H7 (cell line): ENCODE measurements around the gene EBF3. TPM values are rescaled to one million over a fixed set of nuclear protein-coding genes. Genes with fewer than 3 reads are reported as not detected.

ENCODE experiments used
- DNase-seq: peaks from one replicate; pipeline ENCODE4 v3.0.0; 2012
- H3K27me3 ChIP-seq: 2 replicates; pipeline ENCODE4 v1.6.0; 2011; ENCODE audit warnings: mild to moderate bottlenecking, low read length; ENCODE audit not compliant: control insufficient read depth, insufficient read depth
- H3K36me3 ChIP-seq: replicated peaks from 2 replicates; pipeline ENCODE4 v1.5.1; 2011; ENCODE audit warnings: low read length; ENCODE audit not compliant: control insufficient read depth, insufficient read depth
- H3K4me3 ChIP-seq: 2 replicates; pipeline ENCODE4 v1.5.1; 2011; ENCODE audit warnings: low read depth, mild to moderate bottlenecking, control low read depth, low read length, moderate library complexity; ENCODE audit not compliant: insufficient read depth
- total RNA-seq: library from RNA; depleted of rRNA; stranded (reverse); fragments of >200 nt; shearing (Covaris generic); gene quantifications from 2 replicates; pipeline ENCODE4 v1.2.3, GENCODE V29; 2014

Gene EBF3
- total RNA-seq, 1 experiment from 2014 or later, result 0.76 TPM

GRCh38 chr10:129884398-129885078, 79.5 kb downstream of the EBF3 start:
- Histone ChIP-seq H3K4me3 (no peak overlapping the region), H3K27me3 (no peaks in the 10 kb centered on the region; the same call in 1 of the 2 replicates), H3K36me3 (no peaks in the 10 kb centered on the region)
- no peak for DNase-seq

- Histone ChIP-seq H3K27me3 (no peaks in the 10 kb centered on the region; the same call in 1 of the 2 replicates), H3K4me3 (no peak overlapping the region), H3K36me3 (no peaks in the 10 kb centered on the region)
- no peak for DNase-seq
Observed at GRCh38 chr10:129883626-129884397, 80.3 kb downstream of the EBF3 start.

DNA sequence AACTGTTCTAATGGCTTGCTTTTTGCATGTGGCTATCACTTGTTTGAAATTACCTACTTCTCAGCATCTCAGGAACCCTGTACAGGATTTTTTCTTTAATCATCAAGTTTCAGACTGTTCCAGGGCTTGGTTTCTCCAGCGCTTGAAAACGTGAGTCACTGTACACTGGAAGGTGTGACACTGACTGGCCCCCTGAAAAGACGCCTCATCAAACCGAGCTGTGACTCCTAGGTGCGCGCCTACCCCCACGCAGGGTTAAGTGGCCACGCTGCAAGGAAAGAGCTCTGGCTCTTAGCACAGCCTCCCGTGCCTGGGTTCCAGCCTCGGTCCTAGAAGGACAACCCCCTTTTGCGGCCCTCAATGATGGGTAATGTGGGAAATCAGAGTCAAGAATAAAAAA, 81.0 kb downstream of the EBF3 start:
- Histone ChIP-seq H3K27me3 (no peaks in the 10 kb centered on the region; the same call in 1 of the 2 replicates), H3K36me3 (no peaks in the 10 kb centered on the region), H3K4me3 (no peak overlapping the region)
- DNase-seq, result no peak

DNA sequence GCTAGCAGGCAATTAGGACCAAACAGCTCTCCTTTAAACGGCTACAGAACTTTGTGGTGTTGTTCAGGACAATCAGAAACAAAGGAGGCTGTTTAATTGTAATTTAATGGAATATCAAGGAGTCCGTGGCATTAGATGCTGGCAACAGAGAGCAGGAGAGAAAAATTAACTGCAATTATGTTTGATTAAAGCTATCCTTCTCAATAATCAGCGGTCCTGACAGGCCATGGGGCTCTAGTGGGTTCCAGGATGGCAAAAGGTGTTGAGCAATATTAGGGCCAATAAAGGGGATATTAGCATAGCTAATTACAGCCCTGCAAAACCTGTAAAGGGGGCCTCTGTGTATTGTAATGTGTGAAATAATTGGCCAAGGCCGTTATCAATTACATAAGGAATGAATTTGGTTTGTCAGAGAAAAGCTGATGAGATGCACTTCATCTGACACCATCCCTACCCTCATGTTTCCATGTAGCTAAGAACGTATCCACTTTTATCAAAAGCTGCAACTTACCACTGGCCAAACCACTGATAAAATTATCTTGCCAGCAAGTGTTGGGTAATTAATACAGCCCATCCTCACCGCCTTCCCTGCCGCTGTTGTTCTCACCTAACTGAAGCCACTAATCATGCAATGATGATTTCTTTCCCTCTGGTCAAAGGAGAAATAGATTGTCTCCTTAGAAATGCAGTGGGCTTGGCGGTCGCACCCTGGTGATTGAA, 81.6 kb downstream of the EBF3 start:
- H3K36me3 ChIP-seq, result no peaks in the 10 kb centered on the region
- H3K27me3 ChIP-seq, result no peaks in the 10 kb centered on the region; the same call in 1 of the 2 replicates
- H3K4me3 ChIP-seq, result no peak overlapping the region
- no peak for DNase-seq

DNA sequence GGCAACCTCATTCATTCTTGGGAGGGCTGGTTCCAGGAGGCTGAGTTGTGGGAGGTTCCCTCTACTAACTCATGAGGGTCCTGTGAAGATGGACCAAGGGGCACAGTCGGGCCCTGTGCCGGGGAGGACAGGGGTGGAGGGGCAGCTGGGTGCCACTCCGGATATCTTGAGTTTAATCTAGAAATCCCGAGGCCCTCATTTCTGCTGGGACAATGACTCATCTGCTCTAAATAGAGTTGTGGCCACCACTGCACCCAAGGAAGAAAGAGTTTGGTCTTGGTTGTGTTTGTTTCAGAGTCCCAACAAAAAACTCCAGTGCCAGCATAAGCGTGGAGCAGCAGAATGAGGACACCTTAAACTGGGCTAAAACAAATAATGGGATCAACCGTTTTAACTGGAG, 82.4 kb downstream of the EBF3 start:
- DNase-seq, result no peak
- H3K36me3 ChIP-seq, result no peaks in the 10 kb centered on the region
- no peak overlapping the region for H3K4me3 ChIP-seq
- no peaks in the 10 kb centered on the region; the same call in 1 of the 2 replicates for H3K27me3 ChIP-seq

- H3K36me3 ChIP-seq, result no peaks in the 10 kb centered on the region
- DNase-seq, result no peak
- H3K4me3 ChIP-seq, result no peak overlapping the region
- H3K27me3 ChIP-seq, result no peaks in the 10 kb centered on the region; the same call in 1 of the 2 replicates
Observed at GRCh38 chr10:129880191-129880870, 83.7 kb downstream of the EBF3 start.

- no peaks in the 10 kb centered on the region for H3K36me3 ChIP-seq
- no peaks in the 10 kb centered on the region for H3K27me3 ChIP-seq
- no peak overlapping the region for H3K4me3 ChIP-seq
- no peak for DNase-seq
Observed at GRCh38 chr10:129879655-129880054, 84.4 kb downstream of the EBF3 start.

GRCh38 chr10:129878835-129879234, 85.2 kb downstream of the EBF3 start:
- Histone ChIP-seq H3K27me3 (no peaks in the 10 kb centered on the region), H3K4me3 (no peak overlapping the region), H3K36me3 (no peaks in the 10 kb centered on the region)
- no peak for DNase-seq

- no peak overlapping the region for H3K4me3 ChIP-seq
- DNase-seq, result peak; percentile 87
- no peaks in the 10 kb centered on the region for H3K36me3 ChIP-seq
Observed at GRCh38 chr10:129877773-129878371, 86.2 kb downstream of the EBF3 start.

GRCh38 chr10:129876838-129877237, 87.2 kb downstream of the EBF3 start:
- H3K4me3 ChIP-seq, result no peak overlapping the region
- H3K36me3 ChIP-seq, result no peaks in the 10 kb centered on the region
- no peak for DNase-seq
- H3K27me3 ChIP-seq, result no peaks in the 10 kb centered on the region

More at GRCh38 chr10:129877773-129878371, 86.2 kb downstream of the EBF3 start:
- no peaks in the 10 kb centered on the region for H3K27me3 ChIP-seq

DNA sequence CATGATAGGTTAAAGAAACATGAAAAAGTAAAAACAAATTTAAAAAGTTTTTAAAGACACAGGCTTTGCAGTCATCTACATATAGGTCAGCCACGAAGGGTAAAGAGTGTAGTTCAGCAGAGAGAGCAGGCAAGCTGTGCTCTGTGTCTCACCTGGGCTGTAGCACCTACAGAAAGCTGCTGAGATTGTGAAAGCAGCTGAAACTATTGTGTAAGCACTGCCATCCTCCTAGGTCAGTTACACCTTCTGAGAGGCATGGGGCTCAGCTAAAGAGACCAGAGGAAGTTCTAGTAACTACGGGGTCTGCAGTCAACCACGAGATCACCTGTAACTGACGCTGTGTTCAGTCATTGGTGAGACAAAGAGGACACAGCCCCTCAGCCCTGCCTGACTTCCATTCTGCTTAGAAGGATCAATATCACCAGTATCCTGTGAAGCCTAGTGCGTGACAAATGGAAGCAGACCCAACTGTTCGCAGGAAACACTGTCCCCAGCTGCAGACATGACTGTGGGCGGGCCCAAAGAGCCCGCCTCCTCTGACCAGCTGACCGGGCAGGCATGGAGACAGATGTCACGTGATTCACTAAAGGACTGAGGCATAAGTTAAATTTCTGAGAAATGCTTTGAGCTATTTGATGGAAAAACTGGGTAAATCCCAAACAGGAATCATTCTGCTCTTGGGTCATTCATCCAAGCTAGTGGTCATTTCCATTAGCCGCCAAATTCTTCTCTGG, 87.9 kb downstream of the EBF3 start:
- no peaks in the 10 kb centered on the region for H3K36me3 ChIP-seq
- H3K4me3 ChIP-seq, result no peak overlapping the region
- no peaks in the 10 kb centered on the region for H3K27me3 ChIP-seq
- no peak for DNase-seq

GRCh38 chr10:129873351-129873750, 90.7 kb downstream of the EBF3 start:
- Histone ChIP-seq H3K4me3 (no peak overlapping the region), H3K36me3 (no peaks in the 10 kb centered on the region), H3K27me3 (no peaks in the 10 kb centered on the region)
- DNase-seq, result no peak

- Histone ChIP-seq H3K4me3 (no peak overlapping the region), H3K36me3 (no peaks in the 10 kb centered on the region), H3K27me3 (no peaks in the 10 kb centered on the region)
- no peak for DNase-seq
Observed at GRCh38 chr10:129871966-129872365, 92.1 kb downstream of the EBF3 start.
